G401 (cell line): Measurements from ENCODE around the gene SOAT2. TPM values are rescaled to one million over a fixed set of nuclear protein-coding genes. Genes with fewer than 3 reads are reported as not detected.
"Not testable (repeated sequence)": the region's sequence is repeated elsewhere in the genome, so short reads cannot be mapped to it uniquely, and the experiment has no call there.

Experiments
- DNase-seq: peaks from one replicate; pipeline ENCODE4 v3.0.0-alpha.2; 2015; ENCODE audit warnings: low spot score
- in situ Hi-C: cut with HindIII; loops from 2 replicates; pipeline ENCODE4 v1.10.0; 2016; ENCODE audit warnings: low sequenced_read_pairs, mixed read lengths
- total RNA-seq: library from RNA; depleted of rRNA; stranded (reverse); fragments of >200 nt; shearing (Covaris generic); gene quantifications from 2 replicates; pipeline ENCODE4 v1.2.3, GENCODE V29; 2014

SOAT2 gene
- total RNA-seq, 1 experiment from 2014 or later = not detected

DNA sequence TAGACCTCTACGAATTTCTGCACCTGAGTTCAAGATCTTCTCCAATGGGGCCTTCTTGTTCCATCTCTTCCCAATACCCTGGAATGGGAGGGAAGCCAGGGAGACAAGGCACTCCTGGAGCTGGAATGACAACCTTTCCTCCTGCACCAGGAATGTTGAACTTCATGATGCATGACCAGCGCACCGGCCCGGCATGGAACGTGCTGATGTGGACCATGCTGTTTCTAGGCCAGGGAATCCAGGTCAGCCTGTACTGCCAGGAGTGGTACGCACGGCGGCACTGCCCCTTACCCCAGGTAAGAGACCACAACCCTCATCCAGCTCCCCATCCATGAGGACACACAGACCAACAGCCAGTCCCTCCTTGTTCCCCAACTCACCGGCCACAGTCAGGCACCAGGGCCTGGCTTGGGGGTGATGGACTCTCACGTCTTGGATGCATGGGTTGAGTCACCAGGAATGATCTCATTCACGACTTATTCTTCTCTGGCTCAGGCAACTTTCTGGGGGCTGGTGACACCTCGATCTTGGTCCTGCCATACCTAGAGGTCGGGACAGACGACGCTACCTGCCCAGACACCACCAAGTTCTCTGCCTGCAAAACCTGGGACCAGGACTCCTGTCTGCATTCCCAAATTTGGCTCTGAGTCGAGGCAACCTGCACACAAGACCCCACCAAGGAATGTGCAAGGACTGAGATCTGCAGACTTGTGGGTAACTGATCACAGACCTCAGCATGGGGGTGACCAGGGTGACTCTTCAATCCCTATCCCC, 20.5 kb downstream of the SOAT2 start:
- no peak for DNase-seq
- in situ Hi-C loops = loop anchor here (5.0 kb wide), 1 partner anchor 46 kb away; the partner anchor contains the start of gene SPRYD3

- in situ Hi-C loops = loop anchor here (5.0 kb wide), 1 partner anchor 47 kb away; the partner anchor contains the start of gene SPRYD3
- no peak for DNase-seq
These were observed 21.1 kb downstream of the SOAT2 start for GRCh38 chr12:53124352-53124723.

- in situ Hi-C loops = no loop called here
- DNase-seq = no peak
These were observed 23.9 kb downstream of the SOAT2 start for GRCh38 chr12:53127169-53127568.

DNA sequence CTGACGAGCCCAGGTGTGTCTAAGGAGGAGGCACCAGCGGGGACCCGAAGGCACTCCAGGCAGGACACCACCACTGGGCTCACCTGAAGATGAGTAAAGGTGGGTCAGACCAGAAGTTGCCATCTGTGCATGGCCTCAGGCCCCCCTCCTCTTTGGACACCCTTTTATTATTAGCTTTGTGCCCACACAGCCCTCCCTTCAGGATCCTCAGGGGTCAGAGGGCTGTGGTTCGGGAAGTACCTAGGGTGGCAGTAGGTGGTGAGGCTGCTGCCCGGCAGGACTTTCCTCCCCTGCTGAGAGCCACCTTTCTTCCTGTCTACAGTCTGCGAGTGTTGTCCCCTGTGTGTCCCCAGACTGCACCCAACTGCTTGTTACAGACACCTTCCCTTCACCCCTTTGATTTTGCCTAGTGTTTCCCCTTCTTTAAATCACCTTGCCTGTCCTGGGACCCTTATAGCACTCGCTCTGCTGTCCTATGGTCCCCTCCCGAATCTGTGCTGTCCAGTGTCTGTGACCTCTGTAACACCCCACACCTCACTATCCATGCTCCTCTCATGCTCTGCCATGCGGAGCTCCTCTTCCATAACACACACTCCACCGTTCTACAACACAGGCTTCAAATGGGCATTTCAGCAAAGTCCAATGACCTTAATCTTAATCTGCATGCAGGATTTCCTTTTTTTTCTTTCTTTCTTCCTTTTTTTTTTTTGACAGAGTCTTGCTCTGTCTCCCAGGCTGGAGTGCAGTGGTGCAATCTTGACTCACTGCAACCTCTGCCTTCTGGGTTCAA, 25.7 kb downstream of the SOAT2 start:
- in situ Hi-C loops = no loop called here
- no peak for DNase-seq

DNA sequence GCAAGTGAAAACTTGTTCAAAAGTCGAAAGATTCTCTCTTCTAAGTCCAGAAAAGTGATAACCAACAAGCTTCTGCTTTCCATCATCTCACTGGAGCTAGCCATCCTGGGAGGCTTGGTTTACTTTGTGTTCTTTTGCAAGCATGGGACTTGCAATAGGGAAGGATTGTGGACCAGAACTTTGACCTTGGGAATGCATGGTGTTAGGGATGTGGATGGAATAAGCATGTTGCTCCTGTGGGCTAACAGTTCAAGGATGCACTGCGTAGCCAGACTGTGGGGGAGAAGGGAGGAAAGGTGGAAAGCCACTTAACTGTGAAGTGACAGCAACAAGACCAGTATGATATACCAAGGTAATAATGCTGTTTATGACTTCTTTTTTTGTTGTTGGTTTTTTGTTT, 28.6 kb downstream of the SOAT2 start:
- no peak for DNase-seq
- in situ Hi-C loops = no loop called here

- in situ Hi-C loops = no loop called here
- no peak for DNase-seq
These were observed 30.4 kb downstream of the SOAT2 start for GRCh38 chr12:53133722-53134121.

DNA sequence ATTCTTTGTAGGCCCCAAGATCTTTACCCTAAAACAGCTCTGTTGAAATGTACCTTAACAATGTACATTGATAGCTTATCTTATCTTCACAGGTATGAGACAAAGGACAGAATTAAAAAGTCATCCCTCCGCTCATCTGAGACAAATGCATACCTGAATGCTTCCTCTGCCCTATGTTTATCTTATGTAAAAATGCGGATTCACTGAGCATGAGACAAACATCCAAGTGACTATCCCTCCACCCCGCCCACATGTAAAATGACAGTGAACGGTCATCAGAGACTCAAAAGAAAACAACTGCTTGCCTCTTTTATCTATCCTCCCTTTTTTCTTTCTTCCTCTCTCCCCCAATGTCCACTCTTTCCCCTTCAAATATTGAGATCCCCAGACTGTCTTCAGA, 40.1 kb downstream of the SOAT2 start:
- no peak for DNase-seq
- in situ Hi-C loops = no loop called here

DNA sequence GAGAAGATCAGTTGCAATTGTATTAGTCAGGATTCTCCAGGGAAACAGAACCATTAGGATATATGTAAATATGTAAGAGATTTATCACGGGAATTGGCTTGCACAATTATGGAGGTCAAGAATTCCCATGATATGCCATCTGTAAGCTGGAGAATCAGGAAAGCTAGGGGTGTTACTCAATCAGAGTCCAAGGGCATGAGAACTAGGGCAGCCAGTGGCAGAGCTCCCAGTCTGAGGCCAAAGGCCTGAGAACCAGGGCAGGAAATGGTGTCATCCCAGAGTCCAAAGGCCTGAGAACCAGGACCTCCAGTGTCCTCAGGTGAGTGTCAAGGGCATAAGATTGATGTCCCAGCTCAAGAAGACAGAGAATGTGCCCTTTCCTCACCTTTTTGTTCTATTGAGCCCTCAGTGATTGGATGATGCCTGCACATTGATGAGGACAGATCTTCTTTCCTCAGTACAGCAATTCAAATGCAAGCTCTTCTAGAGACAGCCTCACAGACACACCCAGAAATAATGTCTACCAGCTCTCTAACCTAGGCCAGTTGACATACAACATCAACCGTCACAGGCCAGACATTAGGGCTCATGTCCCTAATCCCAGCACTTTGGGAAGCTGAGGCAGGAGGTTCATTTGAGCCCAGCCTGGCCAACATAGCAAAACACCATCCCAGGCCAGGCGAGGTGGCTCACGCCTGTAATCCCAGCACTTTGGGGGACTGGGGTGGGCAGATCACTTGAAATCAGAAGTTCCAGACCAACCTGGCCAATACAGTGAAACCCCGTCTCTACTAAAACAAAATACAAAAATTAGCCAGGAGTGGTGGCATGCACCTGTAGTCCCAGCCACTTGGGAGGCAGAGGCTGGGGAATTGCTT, 42.3 kb downstream of the SOAT2 start:
- in situ Hi-C loops = no loop called here
- no peak for DNase-seq

GRCh38 chr12:53147181-53147580, 43.9 kb downstream of the SOAT2 start:
- in situ Hi-C loops = no loop called here

GRCh38 chr12:53147653-53148052, 44.4 kb downstream of the SOAT2 start:
- in situ Hi-C loops = no loop called here
- DNase-seq = no peak

More at GRCh38 chr12:53147181-53147580, 43.9 kb downstream of the SOAT2 start:
- no peak for DNase-seq

DNA sequence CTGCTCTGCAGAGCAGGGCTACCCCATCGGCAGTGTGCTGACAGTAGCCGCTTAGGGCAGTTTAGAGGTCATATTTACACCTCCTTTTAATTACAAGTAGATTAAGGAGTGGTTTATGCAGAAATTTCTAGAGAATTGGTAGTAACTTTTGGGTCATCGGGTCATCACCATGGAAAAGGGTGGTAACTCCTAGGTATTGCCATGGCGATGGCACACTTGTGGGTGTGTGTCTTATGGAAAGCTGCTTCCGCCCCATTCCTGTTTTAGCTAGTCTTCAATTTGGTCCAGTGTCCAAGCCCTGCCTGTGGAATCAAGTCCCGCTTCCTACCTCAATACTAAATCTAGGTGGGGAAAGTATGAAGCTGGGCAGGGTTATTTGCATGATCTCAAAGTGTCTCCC, 47.8 kb downstream of the SOAT2 start:
- in situ Hi-C loops = no loop called here
- DNase-seq = no peak

DNA sequence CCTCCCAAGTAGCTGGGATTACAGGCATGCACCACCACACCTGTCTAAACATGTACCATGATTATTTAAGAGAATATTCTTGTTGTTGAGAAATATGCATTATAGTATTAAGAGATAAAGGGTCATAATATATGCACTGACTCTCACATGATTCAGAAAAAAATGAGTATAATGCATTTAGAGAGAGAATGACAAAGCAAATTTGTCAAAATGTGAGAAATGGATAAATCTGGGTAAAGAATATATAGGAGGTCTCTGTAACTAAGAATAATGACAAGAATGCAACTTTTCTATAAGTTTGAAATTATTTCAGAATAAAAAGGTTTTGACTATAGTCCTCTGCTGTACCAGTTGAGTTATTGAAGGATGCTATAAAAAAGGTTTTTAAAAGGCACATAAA, 49.1 kb downstream of the SOAT2 start:
- in situ Hi-C loops = no loop called here
- no peak for DNase-seq

GRCh38 chr12:53159195-53159839, 56.0 kb downstream of the SOAT2 start:
- in situ Hi-C loops = no loop called here
- peak; percentile 77 for DNase-seq

DNA sequence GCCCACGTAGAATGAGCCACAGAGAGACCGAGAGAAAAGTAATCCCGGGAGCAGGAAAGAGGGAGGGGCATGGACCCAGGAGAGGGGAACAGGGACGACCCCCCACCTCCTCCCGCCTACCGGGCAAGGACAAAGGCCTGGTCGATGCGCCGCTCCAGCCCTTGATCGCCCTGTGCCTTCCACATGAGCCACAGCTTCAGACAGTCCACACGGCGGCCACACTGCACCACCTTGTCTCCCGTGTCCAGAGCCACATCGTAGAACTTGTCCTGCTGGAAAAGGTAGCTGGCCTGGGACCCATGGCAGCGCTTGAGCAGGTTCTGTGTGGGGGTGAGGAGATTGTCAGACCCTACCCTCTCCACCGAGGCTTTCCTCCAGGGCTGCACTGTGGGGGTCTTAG, 56.7 kb downstream of the SOAT2 start:
- in situ Hi-C loops = no loop called here
- no peak for DNase-seq

DNA sequence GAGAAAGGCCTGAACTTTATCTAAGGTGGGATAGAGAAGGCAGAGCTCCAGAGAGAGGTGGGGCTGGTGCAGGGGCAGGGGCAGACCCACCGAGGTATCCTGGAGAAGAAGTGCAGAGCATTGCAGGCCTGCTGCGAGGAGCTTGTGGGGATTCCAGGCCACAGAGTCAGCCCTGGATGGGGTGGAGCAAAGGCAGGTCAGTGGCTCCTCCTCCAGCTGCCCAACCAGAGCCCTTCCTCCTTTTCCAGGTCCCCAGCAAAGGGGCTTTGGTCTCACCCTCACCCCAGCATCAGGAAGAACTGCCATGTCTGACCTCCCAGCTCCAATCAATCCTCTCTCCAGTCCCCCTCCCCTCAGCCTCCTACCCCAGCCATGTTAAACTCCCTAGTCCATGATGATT, 57.4 kb downstream of the SOAT2 start:
- in situ Hi-C loops = no loop called here
- DNase-seq = no peak

DNA sequence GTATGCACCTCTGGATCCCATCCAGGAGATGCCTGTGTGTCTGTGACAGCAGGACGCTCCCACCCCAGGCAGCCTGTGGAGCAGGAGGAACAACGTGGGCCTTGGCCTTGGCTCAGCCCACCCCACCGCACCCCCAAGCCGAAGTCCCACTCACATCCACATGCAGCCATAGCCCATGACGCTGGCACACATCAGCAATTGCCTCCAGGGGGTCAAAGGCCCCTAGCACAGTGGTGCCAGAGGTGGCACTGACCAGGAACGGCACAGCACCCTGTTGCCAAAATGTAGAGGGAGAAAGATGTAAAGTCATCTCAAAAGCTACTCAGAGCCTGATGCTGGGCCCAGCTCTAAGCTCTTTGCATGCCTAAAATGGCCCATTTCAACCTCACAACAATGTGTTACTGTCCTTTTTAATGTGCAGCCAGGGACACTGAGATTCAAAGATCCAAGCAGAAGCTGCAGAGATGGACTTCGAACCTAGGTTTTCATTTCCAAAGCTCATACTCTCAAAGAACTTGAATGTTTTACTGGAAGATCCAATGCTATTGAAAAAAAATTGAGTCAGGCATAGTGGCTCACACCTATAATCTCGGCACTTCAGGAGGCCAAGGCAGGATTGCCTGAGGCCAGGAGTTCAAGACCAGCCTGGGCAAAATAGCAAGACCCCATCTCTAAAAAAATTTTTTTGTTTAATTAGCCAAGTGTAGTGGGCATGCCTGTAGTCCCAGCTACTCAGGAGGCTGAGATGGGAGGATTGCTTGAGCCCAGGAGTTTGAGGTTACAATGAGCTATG, 58.0 kb downstream of the SOAT2 start:
- in situ Hi-C loops = no loop called here
- no peak for DNase-seq

DNA sequence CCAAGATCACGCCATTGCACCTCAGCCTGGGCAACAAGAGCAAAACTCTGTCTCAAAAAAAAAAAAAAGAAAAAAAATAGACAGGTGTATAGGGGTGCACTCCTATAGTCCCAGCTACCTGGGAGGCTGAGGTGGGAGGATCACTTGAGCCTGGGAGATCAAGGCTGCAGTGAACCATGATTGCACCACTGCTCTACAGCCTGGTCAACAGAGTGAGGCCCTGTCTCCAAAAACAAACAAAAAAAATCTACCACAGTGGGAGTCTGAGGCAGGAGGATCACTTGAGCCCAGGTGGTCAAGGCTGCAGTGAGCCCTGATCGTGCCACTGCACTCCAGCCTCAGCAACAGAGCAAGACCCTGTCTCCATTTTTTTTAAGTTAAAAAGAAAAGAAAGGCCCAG, 59.7 kb downstream of the SOAT2 start:
- DNase-seq, in situ Hi-C loops: not testable (repeated sequence)

DNA sequence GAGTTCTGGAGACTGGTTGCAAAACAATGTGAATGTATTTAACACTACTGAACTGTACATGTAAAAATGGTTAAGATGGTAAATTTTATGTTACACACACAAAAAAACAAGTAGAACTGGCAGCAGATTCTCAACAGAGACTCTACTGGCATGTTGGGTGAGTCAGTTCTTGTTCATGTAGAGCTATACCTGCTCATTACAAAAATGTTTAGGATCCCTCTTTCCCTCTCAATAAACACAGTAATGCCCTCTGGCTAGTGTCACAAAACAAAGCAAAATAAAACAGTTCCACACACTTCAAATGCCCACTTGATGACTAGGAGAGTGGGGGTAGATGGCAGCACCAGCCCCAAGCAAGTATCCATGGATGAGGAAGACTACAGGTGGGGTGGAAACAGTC, 63.6 kb downstream of the SOAT2 start:
- DNase-seq = no peak
- in situ Hi-C loops = no loop called here
